Right lobe of liver (tissue), 6 donors: Measurements from ENCODE around the gene ACOD1. TPM values are rescaled to one million over a fixed set of nuclear protein-coding genes. Genes with fewer than 3 reads are reported as not detected.

Experiments used
- ATAC-seq, 4 donors: fragments of 200-7000 bp; cut with Tn5 transposase; one replicate each; pipeline ENCODE4 v1.9.1; 2020; ENCODE audit warnings: mild to moderate bottlenecking in 4 of 4, moderate library complexity in 4 of 4
- DNase-seq, 3 donors: peaks; one replicate each; pipeline ENCODE4 v3.0.0-alpha.2; 2020
- H3K27ac ChIP-seq, 3 donors: fragments of 200-600 bp; one replicate each; pipeline ENCODE4 v1.8.0; 2022
- H3K27me3 ChIP-seq, 2 donors: fragments of 200-600 bp; one replicate each; pipeline ENCODE4 v1.8.0; 2022
- H3K36me3 ChIP-seq, 4 donors: fragments of 200-600 bp; sonication (generic) in 1 of 4; one replicate each; pipeline versions ENCODE4 v1.5.1 to v1.8.0; 2017 to 2022; ENCODE audit warnings: control low read depth in 1 of 4
- H3K4me1 ChIP-seq, 4 donors: fragments of 200-600 bp; sonication (generic) in 1 of 4; one replicate each; pipeline versions ENCODE4 v1.5.1 to v1.8.0; 2017 to 2022; ENCODE audit warnings: control low read depth in 1 of 4
- H3K4me3 ChIP-seq, 3 donors: fragments of 200-600 bp; one replicate each; pipeline ENCODE4 v1.8.0; 2022
- H3K9me3 ChIP-seq, 4 donors: fragments of 200-600 bp; sonication (generic) in 1 of 4; one replicate each; pipeline versions ENCODE4 v1.5.1 to v1.8.0; 2017 to 2022; ENCODE audit warnings: control low read depth in 1 of 4
- CTCF ChIP-seq, 4 donors: fragments of 200-600 bp in 3 of 4; fragments of 450-650 bp in 1 of 4; IDR thresholded peaks; one replicate each; pipeline versions ENCODE4 v1.5.1 to v1.8.0; 2016 to 2022; ENCODE audit warnings: antibody characterized with exemption in 4 of 4, mild to moderate bottlenecking in 2 of 4
- POLR2A ChIP-seq: fragments of 450-650 bp; IDR thresholded peaks from one replicate; pipeline ENCODE4 v1.6.1; 2017; ENCODE audit warnings: antibody characterized with exemption, mild to moderate bottlenecking
- WGBS: methylation state at CpG from one replicate; pipeline ENCODE4 v1.1.6; 2018; ENCODE audit warnings: low coverage, low lambda C conversion rate; ENCODE audit not compliant: insufficient coverage; ENCODE audit errors: missing lambda C conversion rate; 5-methylcytosine and 5-hydroxymethylcytosine counted together
- intact Hi-C, 2 donors: fragments of 100-400 bp; cut with DNase I; formaldehyde crosslinking; loops; one replicate each; pipeline versions ENCODE4 v1.11.2 to v1.14.1; 2022
- total RNA-seq, 6 experiments: library from RNA; depleted of rRNA in 2 of 6; stranded (reverse); fragments of >200 nt in 2 of 6; fragmentation: NEBNext Ultra II Directional in 3 of 6; extraction: Animal tissue kit (Norgen Biotek cat#: 25700) in 3 of 6; gene quantifications; one replicate each; pipeline versions ENCODE4 v1.1.0 to v1.2.4, GENCODE V29; 2016 to 2023
- donor health status: DM: no; HTN: yes; CAD: no.
- donor health status: DM: no; HTN: no; CAD: no.
- donor health status: DM: no; HTN: no; CAD: no.
- donor health status: DM: no; HTN: yes; CAD: no.
- donor health status: DM: no; HTN: yes; CAD: no.

Gene ACOD1
- total RNA-seq, 6 experiments from 2014 or later = not detected

GRCh38 chr13:76942363-76942762, 5.9 kb upstream of the ACOD1 start:
- no peak overlapping the region for H3K27ac ChIP-seq
- H3K27me3 ChIP-seq = no peaks in the 10 kb centered on the region
- intact Hi-C loops = no loop called here
- no peaks in the 10 kb centered on the region for H3K4me1 ChIP-seq
- H3K36me3 ChIP-seq = no peaks in the 10 kb centered on the region
- DNase-seq (no peak), ATAC-seq (no peak)
- H3K9me3 ChIP-seq = no peaks in the 10 kb centered on the region
- no peak for TF ChIP-seq POLR2A
- no peak for TF ChIP-seq CTCF (IDR thresholded peaks at IDR 0.05)
- H3K4me3 ChIP-seq = no peak overlapping the region
- 56% methylated on average over 2 of the region's 4 CpGs for WGBS

DNA sequence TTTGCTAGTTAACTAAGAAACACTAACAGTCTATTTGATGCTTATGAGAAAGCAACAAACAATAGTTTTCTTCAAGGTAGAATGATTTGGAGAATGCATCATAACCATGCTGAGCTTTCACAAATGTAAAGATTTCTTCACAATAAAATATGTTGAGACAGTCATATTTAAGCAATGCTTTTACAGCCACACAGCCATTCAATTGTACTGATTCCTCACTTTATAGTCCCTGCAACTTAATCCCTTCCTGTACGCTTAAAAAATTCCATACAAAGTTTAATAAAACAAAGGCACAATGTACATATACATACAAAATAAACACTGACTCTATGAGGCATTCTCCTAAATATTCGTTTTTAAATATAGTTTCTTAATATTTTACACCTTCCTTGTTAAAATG, 4.7 kb upstream of the ACOD1 start:
- 53% methylated on average over 2 of the region's 2 CpGs for whole genome bisulfite sequencing
- H3K4me1 ChIP-seq = no peaks in the 10 kb centered on the region
- no peak for DNase-seq
- no peaks in the 10 kb centered on the region for H3K27me3 ChIP-seq
- intact Hi-C loops = no loop called here
- TF ChIP-seq CTCF (IDR thresholded peaks at IDR 0.05) = no peak
- TF ChIP-seq POLR2A = no peak
- no peak for ATAC-seq
- H3K36me3 ChIP-seq = no peaks in the 10 kb centered on the region
- no peak overlapping the region for H3K27ac ChIP-seq
- no peak overlapping the region for H3K4me3 ChIP-seq
- H3K9me3 ChIP-seq = no peaks in the 10 kb centered on the region

- ATAC-seq = peak in 1 of 4 donors; percentile 61
- intact Hi-C loops = no loop called here
Observed at GRCh38 chr13:76944456-76944855, 3.9 kb upstream of the ACOD1 start.

GRCh38 chr13:76950101-76950500, 1.8 kb downstream of the ACOD1 start:
- 79% methylated on average over 2 of the region's 2 CpGs for WGBS
- intact Hi-C loops = no loop called here
- H3K27ac ChIP-seq = no peak overlapping the region
- no peaks in the 10 kb centered on the region for H3K36me3 ChIP-seq
- no peak for TF ChIP-seq POLR2A
- TF ChIP-seq CTCF (IDR thresholded peaks at IDR 0.05) = no peak
- no peaks in the 10 kb centered on the region for H3K9me3 ChIP-seq
- H3K4me1 ChIP-seq = peaks cover 0 to 3% (median 0%) of the 10 kb centered on the region in 4 donors
- H3K27me3 ChIP-seq = no peaks in the 10 kb centered on the region
- ATAC-seq = no peak
- H3K4me3 ChIP-seq = no peak overlapping the region
- no peak for DNase-seq

More at GRCh38 chr13:76944456-76944855, 3.9 kb upstream of the ACOD1 start:
- Histone ChIP-seq H3K9me3 (no peaks in the 10 kb centered on the region), H3K27me3 (no peaks in the 10 kb centered on the region), H3K27ac (no peak overlapping the region), H3K4me1 (no peaks in the 10 kb centered on the region), H3K4me3 (no peak overlapping the region), H3K36me3 (no peaks in the 10 kb centered on the region)
- TF ChIP-seq CTCF (IDR thresholded peaks at IDR 0.05) (no peak), POLR2A (no peak)
- 32% methylated on average over 4 of the region's 4 CpGs for WGBS
- DNase-seq = no peak

GRCh38 chr13:76953968-76954367, 5.7 kb downstream of the ACOD1 start:
- DNase-seq = no peak
- 63% methylated on average over 3 of the region's 3 CpGs for WGBS
- intact Hi-C loops = no loop called here
- TF ChIP-seq POLR2A (no peak), CTCF (IDR thresholded peaks at IDR 0.05) (no peak)
- H3K27ac ChIP-seq = no peak overlapping the region
- no peak overlapping the region for H3K4me3 ChIP-seq
- no peak for ATAC-seq
- no peaks in the 10 kb centered on the region for H3K27me3 ChIP-seq
- H3K9me3 ChIP-seq = no peaks in the 10 kb centered on the region
- no peaks in the 10 kb centered on the region for H3K36me3 ChIP-seq
- H3K4me1 ChIP-seq = peaks cover 0 to 5% (median 0%) of the 10 kb centered on the region in 4 donors
